ENCODE results near the gene USF3. TPM values are rescaled to one million over a fixed set of nuclear protein-coding genes. Genes with fewer than 3 reads are reported as not detected.

The USF3 gene
- total and polyA plus RNA-seq, 2 of the 4 experiments (the other 2 are of a cell fraction), result 3.0 to 5.2 TPM

DNA sequence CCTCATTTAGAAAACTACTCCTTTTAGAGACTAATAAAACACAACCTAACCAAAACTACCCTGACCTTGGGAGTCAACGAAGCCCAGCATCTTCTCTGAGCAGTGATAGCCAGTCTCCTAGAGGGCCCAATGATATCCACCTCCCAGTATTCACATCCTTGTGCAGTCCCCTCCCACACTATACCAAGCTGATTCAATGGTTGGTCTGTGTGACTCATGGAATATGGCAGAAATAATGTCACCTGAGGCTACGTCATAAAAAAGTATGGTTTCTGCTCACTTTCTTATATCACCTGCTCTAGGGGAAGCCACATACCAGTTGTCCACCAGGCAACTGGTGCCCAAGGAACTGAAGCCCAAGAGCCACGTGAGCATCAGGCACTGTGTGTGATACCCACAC lies 21.4 kb upstream of the USF3 start:
- DNase-seq, result no peak
- H3K4me2 ChIP-seq (ENCODE audit: low read depth, low read length), result no peak overlapping the region
- peaks cover 15% of the 10 kb centered on the region for H3K36me3 ChIP-seq (ENCODE audit: control insufficient read depth, insufficient read depth, low read length)
- intact Hi-C loops (cut with micrococcal nuclease), result no loop called here
- no peak overlapping the region for H2BK5ac ChIP-seq (ENCODE audit: low read depth, low read length, poor library complexity, severe bottlenecking)
- H2BK20ac ChIP-seq (ENCODE audit: low read depth, low read length), result no peak overlapping the region
- no peak overlapping the region for H2BK120ac ChIP-seq (ENCODE audit: low read depth, low read length)
- ChIA-PET CTCF (no interaction called here), POLR2A (ENCODE audit: unreplicated experiment) (no interaction called here)
- H3K9me3 ChIP-seq (ENCODE audit: control insufficient read depth, insufficient read depth, low read length), result no peaks in the 10 kb centered on the region
- no peak overlapping the region for H3K14ac ChIP-seq (replicated peaks; ENCODE audit: low read depth, low read length)
- H2AK9ac ChIP-seq (replicated peaks; ENCODE audit: low read depth, low read length, poor library complexity), result peak overlapping the region; percentile 70
- no peaks in the 10 kb centered on the region for H3K4me1 ChIP-seq (ENCODE audit: control insufficient read depth, insufficient read depth, low read length)
- TF ChIP-seq CEBPB (IDR thresholded peaks at IDR 0.05; ENCODE audit: low read depth, low read length), result no peak
- TF ChIP-seq USF2 (IDR thresholded peaks at IDR 0.05; ENCODE audit: low read depth, low read length), result no peak
- no peak for TF ChIP-seq SMC3 (IDR thresholded peaks at IDR 0.05; ENCODE audit: low read depth, low read length)
- no peak for TF ChIP-seq RFX5 (IDR thresholded peaks at IDR 0.05; ENCODE audit: low read depth, low read length)
- no peak for TF ChIP-seq FOS (IDR thresholded peaks at IDR 0.05; ENCODE audit: low read depth, low read length)
- no peak for TF ChIP-seq BHLHE40 (IDR thresholded peaks at IDR 0.05; ENCODE audit: low read depth, low read length)
- no peak for TF ChIP-seq RCOR1 (IDR thresholded peaks at IDR 0.05; ENCODE audit: insufficient replicate concordance, low read length)
- no peak for TF ChIP-seq RAD21 (IDR thresholded peaks at IDR 0.05; ENCODE audit: low read length)
- TF ChIP-seq ELK1 (IDR thresholded peaks at IDR 0.05; ENCODE audit: borderline replicate concordance, low read depth, low read length), result no peak
- no peak for TF ChIP-seq NFE2L2 (IDR thresholded peaks at IDR 0.05; ENCODE audit: low read depth, low read length)
- TF ChIP-seq CHD1 (IDR thresholded peaks at IDR 0.05; ENCODE audit: low read depth, low read length), result no peak
- TF ChIP-seq MXI1 (IDR thresholded peaks at IDR 0.05; ENCODE audit: borderline replicate concordance, low read depth, low read length), result no peak
- TF ChIP-seq MAFK (IDR thresholded peaks at IDR 0.05; ENCODE audit: low read depth, low read length), result no peak
- TF ChIP-seq MAZ (IDR thresholded peaks at IDR 0.05; ENCODE audit: borderline replicate concordance, low read depth, low read length), result no peak
- TF ChIP-seq POLR2A (IDR thresholded peaks at IDR 0.05; ENCODE audit: low read depth, low read length), result no peak
- no peak overlapping the region for H3K56ac ChIP-seq (ENCODE audit: extremely low read depth, insufficient read depth, low read length)
- ATAC-seq (ENCODE audit: low read depth), result no peak
- H4K5ac ChIP-seq (ENCODE audit: low read depth, low read length), result no peak overlapping the region
- no TSS peak for BruUV-seq (replicated peaks)
- no peak overlapping the region for H2BK15ac ChIP-seq (ENCODE audit: low read depth, low read length)
- peaks cover 5% of the 10 kb centered on the region for H3K9me1 ChIP-seq (ENCODE audit: insufficient read depth, low read length)
- H3K27ac ChIP-seq (ENCODE audit: insufficient read depth, low read length), result no peak overlapping the region
- H3K18ac ChIP-seq (ENCODE audit: low read depth, low read length), result no peak overlapping the region
- peaks cover 0 to 11% of the 10 kb centered on the region in 2 experiments; a peak in 2 of 4 replicates for H3K79me1 ChIP-seq (ENCODE audit: low read depth in 1 of 2, low read length in 2 of 2)
- no peak overlapping the region for H4K8ac ChIP-seq (ENCODE audit: low read depth in 2 of 2, low read length in 2 of 2)
- H3K4ac ChIP-seq (ENCODE audit: low read depth, low read length), result no peak overlapping the region
- no peak overlapping the region for H4K91ac ChIP-seq (ENCODE audit: insufficient read depth, low read depth, low read length)
- dilution Hi-C loops (cut with HindIII; ENCODE audit: low sequenced_read_pairs, unreplicated experiment), result no loop called here
- no peak overlapping the region for H2AFZ ChIP-seq (replicated peaks; ENCODE audit: low read length, poor library complexity)
- no peaks in the 10 kb centered on the region for H3K27me3 ChIP-seq (ENCODE audit: control insufficient read depth, insufficient read depth, low read length)
- peaks cover 4% of the 10 kb centered on the region; the same call in 1 of the 2 replicates for H4K20me1 ChIP-seq (ENCODE audit: insufficient read depth, low read length)
- no peak overlapping the region for H3K9ac ChIP-seq (ENCODE audit: low read depth, low read length)
- H3K4me3 ChIP-seq (ENCODE audit: insufficient read depth, low read depth, low read length), result no peak overlapping the region
- no peak overlapping the region for H3K23ac ChIP-seq (ENCODE audit: low read depth, low read length)
- 100% methylated on average over 2 of the region's 3 CpGs; no CpG with 5 or more reads in 1 of the 2 experiments for WGBS, 2 experiments (ENCODE audit: extremely low coverage in 2 of 2, insufficient read length in 1 of 2)
- in situ Hi-C loops (cut with MboI; ENCODE audit: low sequenced_read_pairs), result no loop called here
- H2AK5ac ChIP-seq (ENCODE audit: low read depth, low read length), result no peak overlapping the region
